Measurements from ENCODE around the gene DTD1.

DNA sequence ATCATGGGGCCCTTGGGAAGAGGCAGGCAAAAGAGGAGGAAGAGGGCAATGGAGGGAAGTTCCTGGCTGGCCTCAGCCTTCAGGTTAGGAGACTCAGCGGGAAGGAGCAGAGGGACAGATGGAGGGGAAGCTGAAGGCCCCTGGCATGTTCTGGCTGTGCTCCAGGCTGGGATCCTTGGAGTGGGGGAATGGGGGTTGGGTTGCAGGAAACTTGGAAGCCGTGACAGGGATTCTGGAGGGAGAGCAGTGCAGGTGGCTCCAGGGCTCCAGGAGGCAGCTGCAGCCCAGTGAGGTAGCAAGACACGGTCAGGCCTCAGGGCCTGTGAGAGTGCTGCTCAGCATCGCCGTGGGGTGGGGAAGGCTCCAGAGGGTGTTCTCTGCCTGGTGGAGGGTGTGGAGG lies 161.1 kb downstream of the DTD1 start:
- TF ChIP-seq, protein P1, sequence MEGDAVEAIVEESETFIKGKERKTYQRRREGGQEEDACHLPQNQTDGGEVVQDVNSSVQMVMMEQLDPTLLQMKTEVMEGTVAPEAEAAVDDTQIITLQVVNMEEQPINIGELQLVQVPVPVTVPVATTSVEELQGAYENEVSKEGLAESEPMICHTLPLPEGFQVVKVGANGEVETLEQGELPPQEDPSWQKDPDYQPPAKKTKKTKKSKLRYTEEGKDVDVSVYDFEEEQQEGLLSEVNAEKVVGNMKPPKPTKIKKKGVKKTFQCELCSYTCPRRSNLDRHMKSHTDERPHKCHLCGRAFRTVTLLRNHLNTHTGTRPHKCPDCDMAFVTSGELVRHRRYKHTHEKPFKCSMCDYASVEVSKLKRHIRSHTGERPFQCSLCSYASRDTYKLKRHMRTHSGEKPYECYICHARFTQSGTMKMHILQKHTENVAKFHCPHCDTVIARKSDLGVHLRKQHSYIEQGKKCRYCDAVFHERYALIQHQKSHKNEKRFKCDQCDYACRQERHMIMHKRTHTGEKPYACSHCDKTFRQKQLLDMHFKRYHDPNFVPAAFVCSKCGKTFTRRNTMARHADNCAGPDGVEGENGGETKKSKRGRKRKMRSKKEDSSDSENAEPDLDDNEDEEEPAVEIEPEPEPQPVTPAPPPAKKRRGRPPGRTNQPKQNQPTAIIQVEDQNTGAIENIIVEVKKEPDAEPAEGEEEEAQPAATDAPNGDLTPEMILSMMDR (IDR thresholded peaks at IDR 0.05; ENCODE audit: borderline replicate concordance, extremely low read depth, low read length, poor library complexity, severe bottlenecking) = no peak
- no peak for TF ChIP-seq EZH2 (IDR thresholded peaks at IDR 0.05; ENCODE audit: borderline replicate concordance, low read depth, low read length, severe bottlenecking)
